ENCODE data around the gene HIP1. TPM values are rescaled to one million over a fixed set of nuclear protein-coding genes. Genes with fewer than 3 reads are reported as not detected.
"Not testable (repeated sequence)": the region's sequence is repeated elsewhere in the genome, so short reads cannot be mapped to it uniquely, and the experiment has no call there.

Gene HIP1
- total RNA-seq, 2 donors from 2014 or later, result 2.6 to 6.9 TPM

- Mint-ChIP-seq H3K4me1 (peaks cover 4% of the 10 kb centered on the region), H3K36me3 (ENCODE audit: low read depth) (no peaks in the 10 kb centered on the region), H3K27me3 (no peaks in the 10 kb centered on the region), H3K27ac (no peak overlapping the region), H3K4me3 (no peak overlapping the region)
- no peak for ATAC-seq
- no peak for DNase-seq
- H3K9me3 ChIP-seq (ENCODE audit: control insufficient read depth, low read length, poor library complexity, severe bottlenecking), result no peaks in the 10 kb centered on the region
These were observed 170.7 kb downstream of the HIP1 start for GRCh38 chr7:75567948-75568595.

DNA sequence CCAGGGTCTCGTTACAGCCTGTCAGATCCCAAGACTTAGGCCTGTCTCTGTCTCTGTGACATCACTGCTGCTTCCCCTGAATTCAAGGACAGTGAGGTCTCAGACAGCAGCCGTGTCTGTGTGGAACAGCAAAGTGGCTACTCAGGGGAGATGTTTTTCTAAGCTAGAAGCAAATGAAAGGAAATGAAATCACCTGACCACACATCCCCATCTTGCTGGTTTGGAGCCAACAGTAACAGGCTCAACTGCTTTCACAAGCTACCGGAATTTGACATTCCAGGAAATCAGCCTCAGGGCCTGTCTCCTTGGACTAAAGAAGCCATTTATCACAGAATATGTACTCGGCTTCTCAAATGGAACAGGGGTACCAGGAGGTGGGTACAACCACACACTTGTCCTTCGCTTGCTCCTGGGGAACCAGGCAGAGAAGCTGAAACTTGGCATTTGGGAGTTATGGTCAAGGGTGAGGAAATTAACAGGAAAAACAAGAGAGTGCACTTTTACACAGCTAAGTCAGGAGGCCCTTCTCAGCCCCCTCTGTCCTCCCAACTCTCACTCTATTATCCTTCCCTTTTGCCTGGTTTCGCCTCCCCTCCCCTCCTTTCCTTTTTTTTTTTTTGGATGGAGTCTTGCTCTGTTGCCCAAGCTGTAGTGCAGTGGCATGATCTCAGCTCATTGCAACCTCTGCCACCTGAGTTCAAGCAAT, 173.5 kb downstream of the HIP1 start:
- Mint-ChIP-seq H3K36me3 (ENCODE audit: low read depth) (peaks cover 2% of the 10 kb centered on the region), H3K4me3 (no peak overlapping the region), H3K4me1 (peaks cover 4% of the 10 kb centered on the region), H3K27ac (no peak overlapping the region), H3K27me3 (no peaks in the 10 kb centered on the region)
- no peaks in the 10 kb centered on the region for H3K9me3 ChIP-seq (ENCODE audit: control insufficient read depth, low read length, poor library complexity, severe bottlenecking)
- DNase-seq (no peak), ATAC-seq (no peak)

- Mint-ChIP-seq H3K4me3 (no peak overlapping the region), H3K4me1 (no peaks in the 10 kb centered on the region), H3K36me3 (ENCODE audit: low read depth) (peaks cover 4% of the 10 kb centered on the region), H3K27ac (no peak overlapping the region), H3K27me3 (no peaks in the 10 kb centered on the region)
- no peaks in the 10 kb centered on the region for H3K9me3 ChIP-seq (ENCODE audit: control insufficient read depth, low read length, poor library complexity, severe bottlenecking)
- DNase-seq (no peak), ATAC-seq (no peak)
These were observed 175.6 kb downstream of the HIP1 start for GRCh38 chr7:75563171-75563570.

- no peaks in the 10 kb centered on the region for H3K27me3 Mint-ChIP-seq
- H3K4me3 Mint-ChIP-seq, result no peak overlapping the region
- no peaks in the 10 kb centered on the region for H3K9me3 ChIP-seq (ENCODE audit: control insufficient read depth, low read length, poor library complexity, severe bottlenecking)
- ATAC-seq (no peak), DNase-seq (no peak)
- no peaks in the 10 kb centered on the region for H3K4me1 Mint-ChIP-seq
- H3K27ac Mint-ChIP-seq, result no peak overlapping the region
- peaks cover 6% of the 10 kb centered on the region for H3K36me3 Mint-ChIP-seq (ENCODE audit: low read depth)
These were observed 178.8 kb downstream of the HIP1 start for GRCh38 chr7:75559976-75560365.

- Mint-ChIP-seq H3K36me3 (ENCODE audit: low read depth) (peaks cover 6% of the 10 kb centered on the region), H3K4me1 (no peaks in the 10 kb centered on the region), H3K27ac (no peak overlapping the region), H3K27me3 (no peaks in the 10 kb centered on the region), H3K4me3 (peak overlapping the region; percentile 19)
- ATAC-seq (no peak), DNase-seq (no peak)
- no peaks in the 10 kb centered on the region for H3K9me3 ChIP-seq (ENCODE audit: control insufficient read depth, low read length, poor library complexity, severe bottlenecking)
These were observed 179.3 kb downstream of the HIP1 start for GRCh38 chr7:75559355-75559975.

GRCh38 chr7:75556835-75557234, 181.9 kb downstream of the HIP1 start:
- not testable (repeated sequence) for ATAC-seq; H3K36me3 Mint-ChIP-seq (ENCODE audit: low read depth); H3K4me3 Mint-ChIP-seq; H3K27me3 Mint-ChIP-seq; H3K4me1 Mint-ChIP-seq; H3K27ac Mint-ChIP-seq; H3K9me3 ChIP-seq (ENCODE audit: control insufficient read depth, low read length, poor library complexity, severe bottlenecking); DNase-seq

- no peak overlapping the region for H3K4me3 Mint-ChIP-seq
- H3K4me1 Mint-ChIP-seq, result no peaks in the 10 kb centered on the region
These were observed 183.0 kb downstream of the HIP1 start for GRCh38 chr7:75555736-75556135.

DNA sequence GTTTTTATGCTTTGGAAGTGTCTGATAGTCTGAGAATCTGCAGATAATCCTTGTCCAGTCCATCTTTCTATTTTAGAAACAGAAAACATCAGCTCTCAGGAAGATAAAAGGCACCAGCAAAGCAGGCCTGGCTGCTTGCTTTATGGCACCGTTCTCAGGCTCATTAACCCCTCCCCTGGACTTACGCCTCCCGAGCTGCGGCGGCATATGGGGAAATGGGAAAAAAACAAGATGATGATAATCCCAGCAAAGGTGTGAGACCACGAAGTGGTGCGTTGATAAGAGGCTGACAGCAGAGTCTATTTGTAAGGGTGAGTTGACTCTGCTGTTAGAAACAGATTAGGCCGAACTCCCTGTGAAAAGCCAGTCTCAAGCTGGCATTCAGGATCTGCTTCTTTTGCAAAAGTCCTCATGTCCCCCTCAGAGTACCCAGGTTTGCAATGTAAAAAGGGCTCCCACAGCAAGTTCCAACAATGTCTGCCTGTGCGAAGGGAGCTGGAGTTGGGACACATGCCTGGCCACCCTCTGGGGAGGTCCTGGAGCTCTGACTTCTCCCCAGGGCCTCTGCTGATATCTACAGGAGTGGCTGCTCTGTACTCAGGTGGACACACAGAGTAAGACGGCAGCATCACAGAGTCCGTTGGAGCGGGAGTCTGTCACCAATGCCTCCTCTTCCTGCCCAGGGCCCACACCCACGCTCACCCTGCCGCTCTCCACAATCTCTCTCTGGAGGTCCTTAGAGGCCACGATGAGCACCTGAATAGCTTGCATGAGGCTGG, 192.3 kb downstream of the HIP1 start:
- Mint-ChIP-seq H3K27ac (no peak overlapping the region), H3K4me3 (no peak overlapping the region), H3K36me3 (ENCODE audit: low read depth) (no peaks in the 10 kb centered on the region), H3K27me3 (no peaks in the 10 kb centered on the region), H3K4me1 (no peaks in the 10 kb centered on the region)
- H3K9me3 ChIP-seq (ENCODE audit: control insufficient read depth, low read length, poor library complexity, severe bottlenecking), result no peaks in the 10 kb centered on the region
- ATAC-seq (no peak), DNase-seq (no peak)

More at GRCh38 chr7:75555736-75556135, 183.0 kb downstream of the HIP1 start:
- Mint-ChIP-seq H3K36me3 (ENCODE audit: low read depth) (peaks cover 4% of the 10 kb centered on the region), H3K27me3 (no peaks in the 10 kb centered on the region), H3K27ac (no peak overlapping the region)
- DNase-seq (no peak), ATAC-seq (no peak)
- no peaks in the 10 kb centered on the region for H3K9me3 ChIP-seq (ENCODE audit: control insufficient read depth, low read length, poor library complexity, severe bottlenecking)

DNA sequence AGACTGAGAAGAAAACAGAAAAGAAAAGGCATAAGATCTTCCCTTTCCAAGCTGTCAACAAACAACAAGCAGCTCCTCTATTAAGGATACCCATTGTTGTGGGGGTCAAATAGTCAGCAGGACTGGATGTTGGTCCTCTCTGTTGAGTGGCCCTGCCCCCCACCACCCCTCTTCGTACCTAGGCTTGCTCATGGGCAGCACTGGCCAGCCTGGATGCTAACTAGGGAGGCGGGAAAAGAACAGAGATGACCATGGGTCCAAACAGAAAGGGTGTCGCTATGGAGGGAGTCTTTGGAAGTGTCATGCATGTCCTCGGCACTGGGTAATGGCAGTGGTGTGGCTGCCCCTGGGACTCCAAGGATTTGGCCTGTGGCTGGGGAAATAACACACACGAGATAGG, 201.0 kb downstream of the HIP1 start:
- Mint-ChIP-seq H3K36me3 (ENCODE audit: low read depth) (peaks cover 3% of the 10 kb centered on the region), H3K4me1 (peaks cover 3% of the 10 kb centered on the region), H3K4me3 (no peak overlapping the region), H3K27me3 (no peaks in the 10 kb centered on the region), H3K27ac (no peak overlapping the region)
- no peaks in the 10 kb centered on the region for H3K9me3 ChIP-seq (ENCODE audit: control insufficient read depth, low read length, poor library complexity, severe bottlenecking)
- ATAC-seq (no peak), DNase-seq (no peak)

GRCh38 chr7:75536940-75537538, 201.7 kb downstream of the HIP1 start:
- H3K4me3 Mint-ChIP-seq, result no peak overlapping the region
- H3K4me1 Mint-ChIP-seq, result peaks cover 3% of the 10 kb centered on the region
- H3K9me3 ChIP-seq (ENCODE audit: control insufficient read depth, low read length, poor library complexity, severe bottlenecking), result no peaks in the 10 kb centered on the region
- no peaks in the 10 kb centered on the region for H3K27me3 Mint-ChIP-seq
- no peak overlapping the region for H3K27ac Mint-ChIP-seq
- DNase-seq (no peak), ATAC-seq (no peak)
- peaks cover 3% of the 10 kb centered on the region for H3K36me3 Mint-ChIP-seq (ENCODE audit: low read depth)

GRCh38 chr7:75536491-75536890, 202.2 kb downstream of the HIP1 start:
- Mint-ChIP-seq H3K4me3 (no peak overlapping the region), H3K27ac (no peak overlapping the region), H3K4me1 (peaks cover 3% of the 10 kb centered on the region), H3K36me3 (ENCODE audit: low read depth) (peaks cover 3% of the 10 kb centered on the region), H3K27me3 (no peaks in the 10 kb centered on the region)
- no peaks in the 10 kb centered on the region for H3K9me3 ChIP-seq (ENCODE audit: control insufficient read depth, low read length, poor library complexity, severe bottlenecking)
- DNase-seq, result no peak
- no peak for ATAC-seq

DNA sequence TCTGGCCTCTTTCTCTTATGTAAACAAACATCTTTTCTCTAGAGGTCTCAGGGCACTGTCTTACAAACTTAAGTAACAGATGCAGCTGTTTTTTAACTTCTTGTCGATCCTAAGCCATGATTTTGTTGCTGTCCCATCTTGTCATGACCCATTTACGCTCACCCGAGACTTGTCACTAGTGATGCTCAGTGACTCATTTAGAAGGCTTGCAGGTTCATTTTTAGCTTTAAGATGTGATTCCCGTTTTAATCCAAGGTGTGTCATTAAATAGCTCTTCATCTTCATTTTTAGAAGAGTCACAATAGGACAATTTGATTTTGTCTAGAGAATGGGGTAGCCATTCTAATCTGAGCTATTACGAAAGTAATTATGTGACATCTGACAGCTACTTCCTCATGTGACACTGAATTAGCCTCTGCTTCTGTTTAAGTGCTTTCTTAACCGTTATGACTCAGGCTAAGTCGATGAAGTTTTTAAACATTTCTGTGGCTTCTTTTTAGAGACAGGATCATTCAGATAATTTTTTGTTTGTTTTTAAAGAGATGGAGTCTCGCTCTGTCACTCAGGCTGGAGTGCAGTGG, 203.9 kb downstream of the HIP1 start:
- ATAC-seq (no peak), DNase-seq (no peak)
- H3K4me3 Mint-ChIP-seq, result no peak overlapping the region
- no peak overlapping the region for H3K27ac Mint-ChIP-seq
- H3K27me3 Mint-ChIP-seq, result no peaks in the 10 kb centered on the region
- peaks cover 3% of the 10 kb centered on the region for H3K36me3 Mint-ChIP-seq (ENCODE audit: low read depth)
- no peaks in the 10 kb centered on the region for H3K9me3 ChIP-seq (ENCODE audit: control insufficient read depth, low read length, poor library complexity, severe bottlenecking)
- peaks cover 3% of the 10 kb centered on the region for H3K4me1 Mint-ChIP-seq
